ENCODE measurements around the gene PKLR. TPM values are rescaled to one million over a fixed set of nuclear protein-coding genes. Genes with fewer than 3 reads are reported as not detected.

Gene PKLR
- total and polyA plus RNA-seq, 2 of the 8 experiments (the other 6 are each of a cell fraction or from before 2014, with no cell fraction given) = 2.3 to 7.5 TPM

DNA sequence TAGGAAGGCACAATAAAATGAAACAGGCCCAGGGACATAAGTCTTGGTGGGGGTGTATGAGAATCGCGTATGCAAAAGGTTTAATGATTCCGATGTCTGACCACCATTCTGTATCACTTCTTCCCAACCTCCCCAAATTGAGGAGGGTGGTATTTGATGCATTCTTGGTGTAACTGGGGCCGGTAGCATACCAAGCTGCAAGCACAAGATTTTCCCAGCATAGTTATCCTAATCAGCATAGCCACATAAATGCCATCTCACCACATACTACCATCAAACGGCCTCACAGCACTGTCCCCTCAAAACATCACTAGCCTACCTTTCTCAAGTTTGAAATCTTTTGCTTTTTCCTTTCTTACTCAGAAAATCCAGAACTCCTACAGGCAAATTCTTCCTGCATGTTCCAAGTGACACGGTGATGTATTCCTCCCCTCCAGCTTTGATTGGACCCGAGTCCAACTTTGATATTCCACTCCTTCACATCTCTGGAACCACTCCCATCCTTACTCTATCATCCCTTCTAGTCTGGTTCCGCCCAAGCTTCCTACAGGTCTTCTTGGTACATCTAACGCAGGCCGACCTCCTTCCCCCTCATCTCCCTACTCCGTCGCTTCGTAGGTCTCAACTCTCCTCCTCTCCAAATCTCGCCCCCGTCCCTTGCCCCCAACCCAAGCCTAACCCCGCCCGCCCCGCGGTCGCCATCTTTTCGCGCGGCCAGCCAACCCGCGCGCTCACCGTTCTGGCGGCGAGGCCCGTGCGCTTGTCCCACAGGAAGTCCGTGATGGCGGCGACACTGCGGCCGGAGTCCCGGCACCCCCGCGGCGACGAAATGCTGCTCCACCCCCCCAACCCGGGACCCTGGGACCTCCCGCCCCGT lies 28.5 kb downstream of the PKLR start:
- Histone ChIP-seq H3K14ac (ENCODE audit: insufficient read length) (no peak overlapping the region), H2BK15ac (ENCODE audit: low read length) (no peak overlapping the region), H3K79me1 (ENCODE audit: low read depth, low read length) (no peaks in the 10 kb centered on the region; the same call in none of the 2 replicates), H2BK20ac (ENCODE audit: low read length) (no peak overlapping the region), H3K79me2 (ENCODE audit: control insufficient read depth in 1 of 2, insufficient read depth in 2 of 2, low read length in 2 of 2) (peaks cover 10 to 25% of the 10 kb centered on the region in 2 experiments), H2BK12ac (ENCODE audit: low read depth, low read length) (no peak overlapping the region), H3K4me2 (ENCODE audit: insufficient read depth in 1 of 2, low read depth in 2 of 2, low read length in 2 of 2) (peak overlapping the region; percentile 78 to 96), H4K91ac (replicated peaks; ENCODE audit: insufficient read length, low read length) (no peak overlapping the region), H3K27me3 (replicated peaks in 1 of 4; ENCODE audit: control insufficient read depth in 3 of 4, extremely low read depth in 1 of 4, insufficient read depth in 3 of 4, low read length in 3 of 4) (peaks cover 0 to 3% (median 0%) of the 10 kb centered on the region in 4 experiments; a peak in 2 of 7 replicates), H3K4me1 (replicated peaks in 1 of 4; ENCODE audit: control insufficient read depth in 3 of 4, insufficient read depth in 4 of 4, low read length in 3 of 4) (peaks cover 0 to 11% (median 3%) of the 10 kb centered on the region in 4 experiments; a peak in 4 of 7 replicates), H3K23ac (ENCODE audit: insufficient read length) (no peak overlapping the region), H3K9ac (replicated peaks in 1 of 4; ENCODE audit: extremely low read depth in 1 of 4, low read depth in 3 of 4, low read length in 3 of 4) (peak overlapping the region; percentile 80 to 98 (median 84)), H2AFZ (ENCODE audit: low read length) (no peak overlapping the region), H3K23me2 (ENCODE audit: low read depth, low read length) (peaks cover 13% of the 10 kb centered on the region; the same call in 1 of the 2 replicates), H3K56ac (replicated peaks; ENCODE audit: insufficient read length, low read depth, low read length) (no peak overlapping the region), H4K8ac (ENCODE audit: extremely low read depth, insufficient read depth, low read length) (no peak overlapping the region), H3K4me3 (ENCODE audit: extremely low read depth in 1 of 4, insufficient read depth in 2 of 4, low read depth in 3 of 4, low read length in 4 of 4) (peak overlapping the region; percentile 86 to 100 (median 90)), H3K27ac (ENCODE audit: low read depth, low read length) (peak overlapping the region; percentile 78; the same call in 1 of the 2 replicates), H3K18ac (ENCODE audit: extremely low read depth, low read length) (no peak overlapping the region; the same call in 1 of the 2 replicates), H3K4ac (replicated peaks; ENCODE audit: insufficient read length, low read depth, low read length) (peak overlapping the region; percentile 30), H2AK5ac (ENCODE audit: low read depth, low read length) (no peak overlapping the region), H3K36me3 (ENCODE audit: control insufficient read depth in 2 of 4, insufficient read depth in 4 of 4, low read length in 3 of 4) (peaks cover 25 to 38% (median 32%) of the 10 kb centered on the region in 4 experiments), H4K5ac (ENCODE audit: insufficient read length, low read depth, low read length) (peak overlapping the region; percentile 84), H2BK5ac (ENCODE audit: low read depth, low read length) (peak overlapping the region; percentile 62; the same call in 1 of the 2 replicates), H4K20me1 (replicated peaks in 1 of 2; ENCODE audit: control insufficient read depth in 1 of 2, insufficient read depth in 2 of 2, low read length in 2 of 2) (peaks cover 7 to 9% of the 10 kb centered on the region in 2 experiments), H2BK120ac (replicated peaks; ENCODE audit: low read depth, low read length) (no peak overlapping the region), H3K9me3 (ENCODE audit: insufficient read depth in 2 of 2, low read depth in 1 of 2, low read length in 1 of 2) (no peaks in the 10 kb centered on the region)
- FAIRE-seq (no peak), DNase-seq (ENCODE audit: low read depth in 1 of 2, low spot score in 2 of 2) (no peak)
- 17% methylated on average over 28 of the region's 44 CpGs; no CpG with 5 or more reads in 1 of the 2 experiments for WGBS, 2 experiments (ENCODE audit: extremely low coverage in 1 of 2, insufficient coverage in 1 of 2, insufficient read length in 1 of 2, insufficient replicate concordance in 2 of 2, low coverage in 1 of 2, low lambda C conversion rate in 2 of 2, missing lambda C conversion rate in 1 of 2)
- ChIA-PET POLR2A (ENCODE audit: partially characterized antibody) (interaction anchor here (0.5 to 7.5 kb wide), 23 partner anchors 8 to 1062 kb away, joined by 3 to 87 read pairs (median 5); partner anchors contain the start of genes ENTREP3, FDPS, KRTCAP2 and RUSC1), CTCF (ENCODE audit: partially characterized antibody) (interaction anchor here (1.6 to 2.6 kb wide), 5 partner anchors 17 to 51 kb away, joined by 6 to 16 read pairs (median 8); partner anchors contain the start of genes ENTREP3 and RUSC1)
- no peak for TF ChIP-seq SIN3A (conservative IDR thresholded peaks at IDR 0.05 in 1 of 2, IDR thresholded peaks at IDR 0.05 in 1 of 2; ENCODE audit: low read depth in 1 of 2, low read length in 2 of 2)
- TF ChIP-seq TEAD4 (IDR thresholded peaks at IDR 0.05; ENCODE audit: low read depth, low read length) = no peak
- peak; percentile 64 for TF ChIP-seq POLR2AphosphoS5 (IDR thresholded peaks at IDR 0.05; ENCODE audit: low read depth, low read length)
- peak; percentile 91 for TF ChIP-seq YY1 (IDR thresholded peaks at IDR 0.05; ENCODE audit: low read depth, low read length)
- TF ChIP-seq, protein P1, sequence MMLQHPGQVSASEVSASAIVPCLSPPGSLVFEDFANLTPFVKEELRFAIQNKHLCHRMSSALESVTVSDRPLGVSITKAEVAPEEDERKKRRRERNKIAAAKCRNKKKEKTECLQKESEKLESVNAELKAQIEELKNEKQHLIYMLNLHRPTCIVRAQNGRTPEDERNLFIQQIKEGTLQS (IDR thresholded peaks at IDR 0.05; ENCODE audit: insufficient read depth, low read depth, low read length) = no peak
- peak in 1 of 2 experiments; percentile 27; a peak in 1 of 3 replicates for TF ChIP-seq POLR2A (IDR thresholded peaks at IDR 0.05; ENCODE audit: control extremely low read depth in 1 of 2, low read depth in 2 of 2, low read length in 2 of 2)
- peak; percentile 54 for TF ChIP-seq CHD2 (IDR thresholded peaks at IDR 0.05; ENCODE audit: low read length)
- TF ChIP-seq BRCA1 (IDR thresholded peaks at IDR 0.05; ENCODE audit: low read depth, low read length) = no peak
- TF ChIP-seq NANOG (IDR thresholded peaks at IDR 0.05; ENCODE audit: insufficient read depth, low read depth, low read length, poor library complexity, severe bottlenecking) = peak; percentile 1
- peak; percentile 26; the same call in 1 of the 2 replicates for TF ChIP-seq CREB1 (IDR thresholded peaks at IDR 0.05)

Measured in H1 (cell line).